ENCODE data around the gene UNCX.

GRCh38 chr7:1262441-1262840 is 29.8 kb downstream of the UNCX start:
- TF ChIP-seq YY1 (IDR thresholded peaks at IDR 0.05; ENCODE audit: insufficient read depth, insufficient read length) (no peak), SUZ12 (IDR thresholded peaks at IDR 0.05; ENCODE audit: extremely low read depth, insufficient read depth, insufficient read length) (no peak)

All from NT2/D1 (cell line).